ENCODE data around the gene PPP2R2B. TPM values are rescaled to one million over a fixed set of nuclear protein-coding genes. Genes with fewer than 3 reads are reported as not detected.
A peak's percentile ranks its signal among the peaks of the same experiment; 100 is the strongest.

The PPP2R2B gene
- total and polyA plus RNA-seq, 2 donors (not counting 3 experiments of a cell fraction or from before 2014, with no cell fraction given): not detected

DNA sequence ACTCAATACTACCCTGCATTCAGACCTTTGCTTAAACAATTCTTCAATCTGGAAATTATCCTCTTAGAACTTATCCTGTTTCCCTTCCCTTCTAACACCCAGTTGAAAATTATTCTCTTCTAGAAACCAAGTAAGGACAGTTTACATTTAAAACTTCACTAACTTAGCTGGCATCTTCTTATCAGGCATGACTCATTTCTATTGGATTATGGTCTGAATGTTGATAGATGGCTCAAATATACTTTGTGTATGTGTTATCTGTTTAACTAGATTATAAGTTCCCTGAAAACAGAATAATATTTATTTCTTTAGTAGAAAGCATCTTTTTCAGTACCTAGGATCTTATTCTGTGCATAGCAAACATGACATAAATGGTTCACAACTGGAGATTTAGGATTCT is 161.9 kb downstream of the PPP2R2B start:
- Histone ChIP-seq H4K20me1 (replicated peaks; ENCODE audit: control insufficient read depth, extremely low read depth, insufficient read depth, low read length) (no peaks in the 10 kb centered on the region), H3K36me3 (ENCODE audit: control insufficient read depth in 2 of 2, extremely low read depth in 1 of 2, insufficient read depth in 2 of 2, low read length in 2 of 2) (no peaks in the 10 kb centered on the region), H3K79me2 (ENCODE audit: control insufficient read depth, insufficient read depth, low read length) (no peaks in the 10 kb centered on the region), H3K4me1 (ENCODE audit: control insufficient read depth, extremely low read depth, insufficient read depth, low read length) (no peaks in the 10 kb centered on the region), H3K4me2 (ENCODE audit: insufficient read depth, low read length) (no peak overlapping the region), H3K9me3 (replicated peaks; ENCODE audit: control insufficient read depth, insufficient read depth, low read length) (no peaks in the 10 kb centered on the region), H3K27me3 (ENCODE audit: control insufficient read depth in 2 of 2, insufficient read depth in 2 of 2, low read length in 2 of 2) (peaks cover 0 to 1% of the 10 kb centered on the region in 2 experiments), H3K9me1 (replicated peaks; ENCODE audit: control insufficient read depth, extremely low read depth, insufficient read depth, low read length) (no peaks in the 10 kb centered on the region), H3K9ac (replicated peaks; ENCODE audit: extremely low read depth, insufficient read depth, low read length) (no peak overlapping the region), H2AFZ (ENCODE audit: low read depth, low read length) (no peak overlapping the region), H3K27ac (ENCODE audit: insufficient read depth, low read depth, low read length) (no peak overlapping the region), H3K4me3 (replicated peaks in 1 of 3; ENCODE audit: insufficient read depth in 1 of 3, low read depth in 1 of 3, low read length in 3 of 3) (no peak overlapping the region)
- peak; percentile 54 for TF ChIP-seq FOS (IDR thresholded peaks at IDR 0.05; ENCODE audit: borderline replicate concordance, insufficient read depth, low read length)
- TF ChIP-seq, protein P1, sequence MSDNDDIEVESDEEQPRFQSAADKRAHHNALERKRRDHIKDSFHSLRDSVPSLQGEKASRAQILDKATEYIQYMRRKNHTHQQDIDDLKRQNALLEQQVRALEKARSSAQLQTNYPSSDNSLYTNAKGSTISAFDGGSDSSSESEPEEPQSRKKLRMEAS (IDR thresholded peaks at IDR 0.05; ENCODE audit: insufficient read depth, insufficient read length): no peak
- ChIA-PET CTCF (interaction anchor here (1.7 to 2.1 kb wide), 2 partner anchors 10 to 15 kb away, joined by 4 to 7 read pairs; no protein-coding TSS in a partner anchor), POLR2A (no interaction called here)
- DNase-seq (ENCODE audit: low read depth, low spot score) (no peak), FAIRE-seq (no peak)
- intact Hi-C loops (cut with micrococcal nuclease) (no loop called here), dilution Hi-C loops (cut with MboI; ENCODE audit: extremely low pct_ligation_motif_present, low sequenced_read_pairs) (no loop called here)
- no TSS peak for BruUV-seq (replicated peaks)

DNA sequence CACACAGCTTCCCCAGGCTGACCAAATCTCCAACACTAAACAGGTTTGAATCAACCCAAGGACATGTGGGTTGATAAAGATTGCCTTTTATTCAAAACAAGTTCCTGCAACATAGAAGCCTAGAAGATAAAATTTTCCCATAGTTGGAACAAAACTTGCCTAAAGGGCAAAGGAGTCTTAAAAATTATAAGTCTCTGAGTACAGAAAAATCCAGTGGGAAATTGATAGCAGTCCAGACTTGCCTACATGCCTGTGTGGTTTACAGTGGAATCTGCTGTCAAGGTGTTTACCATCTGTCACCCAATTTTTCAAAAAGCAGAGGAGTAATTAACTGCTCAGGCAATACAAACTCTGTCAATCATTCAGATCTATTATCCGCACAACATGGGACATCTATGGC is 168.2 kb downstream of the PPP2R2B start:
- peaks cover 0 to under 1% of the 10 kb centered on the region in 2 experiments for H3K27me3 ChIP-seq (ENCODE audit: control insufficient read depth in 2 of 2, insufficient read depth in 2 of 2, low read length in 2 of 2)
- H3K36me3 ChIP-seq (ENCODE audit: control insufficient read depth in 2 of 2, extremely low read depth in 1 of 2, insufficient read depth in 2 of 2, low read length in 2 of 2): no peaks in the 10 kb centered on the region
- no TSS peak for BruUV-seq (replicated peaks)
- no peaks in the 10 kb centered on the region for H4K20me1 ChIP-seq (replicated peaks; ENCODE audit: control insufficient read depth, extremely low read depth, insufficient read depth, low read length)
- ChIA-PET CTCF (no interaction called here), POLR2A (no interaction called here)
- dilution Hi-C loops (cut with MboI; ENCODE audit: extremely low pct_ligation_motif_present, low sequenced_read_pairs) (no loop called here), intact Hi-C loops (cut with micrococcal nuclease) (no loop called here)
- no peak for DNase-seq (ENCODE audit: low read depth, low spot score)
- H3K4me2 ChIP-seq (ENCODE audit: insufficient read depth, low read length): no peak overlapping the region
- no peak for FAIRE-seq
- no peaks in the 10 kb centered on the region for H3K4me1 ChIP-seq (ENCODE audit: control insufficient read depth, extremely low read depth, insufficient read depth, low read length)
- no peaks in the 10 kb centered on the region for H3K9me1 ChIP-seq (replicated peaks; ENCODE audit: control insufficient read depth, extremely low read depth, insufficient read depth, low read length)
- no peaks in the 10 kb centered on the region for H3K79me2 ChIP-seq (ENCODE audit: control insufficient read depth, insufficient read depth, low read length)
- H3K27ac ChIP-seq (ENCODE audit: insufficient read depth, low read depth, low read length): no peak overlapping the region
- no peak overlapping the region for H3K9ac ChIP-seq (replicated peaks; ENCODE audit: extremely low read depth, insufficient read depth, low read length)
- no peaks in the 10 kb centered on the region for H3K9me3 ChIP-seq (replicated peaks; ENCODE audit: control insufficient read depth, insufficient read depth, low read length)
- H3K4me3 ChIP-seq (replicated peaks in 1 of 3; ENCODE audit: insufficient read depth in 1 of 3, low read depth in 1 of 3, low read length in 3 of 3): no peak overlapping the region
- TF ChIP-seq MYC (IDR thresholded peaks at IDR 0.05; ENCODE audit: low read depth, low read length) (no peak), POLR2AphosphoS5 (IDR thresholded peaks at IDR 0.05; ENCODE audit: insufficient read depth, low read depth, low read length) (no peak), POLR2A (IDR thresholded peaks at IDR 0.05; ENCODE audit: low read depth, low read length) (no peak)
- H2AFZ ChIP-seq (ENCODE audit: low read depth, low read length): no peak overlapping the region
